HTERT RPE-1 (cell line): ENCODE results near the gene CDH16.
"Not testable (repeated sequence)": the region's sequence is repeated elsewhere in the genome, so short reads cannot be mapped to it uniquely, and the experiment has no call there.

Experiments used
- in situ Hi-C: fragments of 300-500 bp; cut with MboI; formaldehyde crosslinking; loops from 4 replicates; pipeline ENCODE4 v1.14.3; 2020; ENCODE audit warnings: low sequenced_read_pairs

The CDH16 gene

DNA sequence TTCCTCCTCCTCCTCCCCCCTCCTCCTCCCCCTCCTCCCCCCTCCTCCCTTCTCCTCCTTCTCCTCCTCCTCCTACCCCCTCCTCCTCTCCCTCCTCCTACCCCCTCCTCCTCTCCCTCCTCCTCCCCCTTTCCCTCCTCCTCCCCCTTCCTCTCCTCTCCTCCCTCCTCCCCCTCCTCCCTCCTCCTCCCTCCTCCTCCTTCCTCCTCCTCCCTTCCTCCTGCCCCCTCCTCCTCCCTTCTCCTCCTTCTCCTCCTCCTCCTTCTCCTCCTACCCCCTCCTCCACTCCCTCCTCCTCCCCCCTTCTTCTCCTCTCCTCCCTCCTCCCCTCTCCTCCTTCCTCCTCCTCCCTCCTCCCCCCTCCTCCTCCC is 45.0 kb downstream of the CDH16 start:
- in situ Hi-C loops: no loop called here

- in situ Hi-C loops: no loop called here
Measured at GRCh38 chr16:66872943-66873684, 45.6 kb downstream of the CDH16 start.

DNA sequence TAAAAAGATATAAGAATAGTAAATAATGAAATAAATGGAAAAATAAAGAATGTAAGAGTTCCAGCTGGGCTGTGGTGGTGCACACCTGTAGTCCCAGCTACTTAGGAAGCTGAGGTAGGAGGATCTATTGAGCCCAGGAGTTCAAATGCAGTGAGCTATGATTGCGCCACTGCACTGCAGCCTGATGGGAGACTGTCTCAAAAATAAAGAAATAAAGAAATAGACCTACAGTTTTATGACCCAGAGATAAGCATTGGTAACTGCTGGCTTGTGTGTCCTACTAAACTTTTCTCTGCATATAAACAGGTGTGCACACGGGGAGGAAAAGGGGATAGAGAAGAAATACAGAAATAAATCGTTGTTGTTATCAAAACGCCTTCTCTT is 46.1 kb downstream of the CDH16 start:
- in situ Hi-C loops: no loop called here

- in situ Hi-C loops: no loop called here
Measured at GRCh38 chr16:66871840-66872239, 46.8 kb downstream of the CDH16 start.

DNA sequence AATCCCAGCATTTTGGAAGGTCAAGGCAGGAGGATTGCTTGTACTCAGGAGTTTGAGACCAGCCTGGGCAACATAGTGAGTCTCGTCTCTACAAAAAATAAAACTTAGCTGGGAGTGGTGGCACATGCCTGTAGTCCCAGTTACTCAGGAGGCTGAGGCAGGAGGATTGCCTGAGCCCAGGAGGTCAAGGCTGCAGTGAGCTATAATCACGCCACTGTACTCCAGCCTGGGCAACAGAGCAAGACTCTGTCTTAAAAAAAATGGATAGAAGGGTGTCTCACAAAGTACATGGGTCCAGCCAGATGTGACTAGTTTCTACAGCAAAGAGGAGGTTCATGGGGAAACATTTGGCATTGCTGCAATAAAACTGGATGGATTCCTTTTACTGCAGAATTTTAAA is 47.3 kb downstream of the CDH16 start:
- in situ Hi-C loops: not testable (repeated sequence)

DNA sequence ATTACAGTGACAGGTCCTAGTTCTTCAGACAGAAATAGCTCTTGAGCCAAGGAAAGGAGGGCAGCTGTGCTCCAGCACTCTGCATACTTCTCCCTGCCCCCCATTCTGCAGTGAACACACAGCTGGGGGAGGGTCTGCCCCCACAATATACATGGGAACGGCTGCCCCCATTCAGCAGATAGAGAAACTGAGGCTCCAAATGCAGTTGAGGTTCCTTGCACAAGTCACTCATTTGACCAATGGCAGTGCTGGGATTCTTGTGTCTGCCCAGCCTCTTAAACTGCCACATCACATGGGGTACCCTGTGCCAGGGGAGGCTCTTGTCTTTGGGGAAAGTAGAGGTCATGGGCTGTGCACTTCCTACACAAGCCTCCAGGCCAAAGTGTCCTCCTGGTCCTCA is 49.3 kb downstream of the CDH16 start:
- in situ Hi-C loops: no loop called here

DNA sequence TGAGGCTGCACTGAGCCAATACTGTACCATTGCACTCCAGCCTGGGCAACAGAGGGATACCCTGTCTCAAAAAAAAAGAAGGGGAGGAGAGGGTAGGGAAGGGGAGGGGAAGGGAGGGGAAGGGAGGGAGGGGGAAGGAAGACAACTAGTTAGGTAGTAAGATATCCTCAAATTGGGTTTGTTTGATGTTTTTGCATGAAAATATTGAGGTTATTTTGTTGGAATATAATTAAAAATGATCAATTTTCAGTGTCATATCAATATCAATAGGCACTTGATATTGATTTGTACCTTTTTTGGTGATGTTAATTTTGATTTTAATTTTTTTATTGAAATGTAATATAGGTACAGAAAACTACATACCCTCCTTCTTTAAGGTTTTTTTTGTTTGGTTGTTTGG is 55.0 kb downstream of the CDH16 start:
- in situ Hi-C loops: no loop called here

DNA sequence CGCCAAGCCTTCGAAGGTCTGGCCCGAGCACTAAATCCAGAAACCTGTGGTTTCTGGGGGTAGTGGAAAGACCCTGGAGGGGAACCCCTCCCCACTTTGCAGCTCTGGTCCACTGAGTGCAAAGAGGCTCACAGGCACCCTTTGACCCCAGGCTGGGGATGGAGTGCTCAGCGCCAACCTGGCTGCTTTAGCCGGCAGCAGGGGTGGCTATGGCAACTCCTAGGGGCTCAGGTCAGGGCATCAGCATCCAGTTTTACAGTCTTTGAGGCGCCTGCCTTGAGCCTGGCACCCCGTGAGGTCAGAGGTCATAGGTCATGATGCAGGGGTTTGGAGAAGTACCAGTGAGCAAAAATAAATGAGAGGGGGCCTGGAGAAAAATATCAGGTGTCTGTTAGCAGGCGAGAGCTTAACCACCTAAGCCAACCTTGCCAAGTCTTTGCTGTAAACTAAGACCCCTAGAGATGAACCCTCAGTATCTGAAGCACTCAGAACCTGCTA is 56.6 kb downstream of the CDH16 start:
- in situ Hi-C loops: no loop called here

DNA sequence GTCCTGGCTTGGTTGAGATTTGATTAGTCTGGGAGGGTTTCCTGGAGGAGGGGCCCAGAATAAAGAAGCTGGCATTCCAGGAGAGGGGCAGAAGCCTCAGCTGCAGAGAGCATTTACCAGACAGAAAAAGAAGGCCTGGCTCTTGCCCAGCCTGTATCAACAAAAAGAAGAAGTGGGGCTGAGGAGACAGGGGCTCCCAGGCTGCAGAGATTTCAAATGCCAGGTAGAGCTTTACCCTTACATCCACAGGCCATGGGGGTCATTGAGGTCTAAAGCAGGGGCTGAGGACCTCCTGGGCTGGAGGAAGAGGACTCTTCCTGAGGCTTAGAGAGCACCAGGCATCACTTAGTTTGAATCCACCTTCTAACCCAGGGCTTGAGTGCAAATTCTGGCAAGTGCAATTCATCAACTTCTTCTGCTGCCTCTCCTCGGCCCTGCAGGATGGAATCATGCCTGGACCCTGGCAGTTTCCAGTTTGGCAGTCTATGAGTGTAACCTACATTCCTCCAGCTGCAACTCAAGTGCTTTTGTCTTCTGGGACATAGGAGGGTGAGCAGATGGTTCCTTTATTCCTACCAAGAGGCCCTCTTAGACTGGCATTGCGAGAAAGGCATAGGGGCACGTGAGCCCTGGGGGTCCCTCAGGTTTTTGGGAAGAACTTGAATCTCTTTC is 59.2 kb downstream of the CDH16 start:
- in situ Hi-C loops: no loop called here

DNA sequence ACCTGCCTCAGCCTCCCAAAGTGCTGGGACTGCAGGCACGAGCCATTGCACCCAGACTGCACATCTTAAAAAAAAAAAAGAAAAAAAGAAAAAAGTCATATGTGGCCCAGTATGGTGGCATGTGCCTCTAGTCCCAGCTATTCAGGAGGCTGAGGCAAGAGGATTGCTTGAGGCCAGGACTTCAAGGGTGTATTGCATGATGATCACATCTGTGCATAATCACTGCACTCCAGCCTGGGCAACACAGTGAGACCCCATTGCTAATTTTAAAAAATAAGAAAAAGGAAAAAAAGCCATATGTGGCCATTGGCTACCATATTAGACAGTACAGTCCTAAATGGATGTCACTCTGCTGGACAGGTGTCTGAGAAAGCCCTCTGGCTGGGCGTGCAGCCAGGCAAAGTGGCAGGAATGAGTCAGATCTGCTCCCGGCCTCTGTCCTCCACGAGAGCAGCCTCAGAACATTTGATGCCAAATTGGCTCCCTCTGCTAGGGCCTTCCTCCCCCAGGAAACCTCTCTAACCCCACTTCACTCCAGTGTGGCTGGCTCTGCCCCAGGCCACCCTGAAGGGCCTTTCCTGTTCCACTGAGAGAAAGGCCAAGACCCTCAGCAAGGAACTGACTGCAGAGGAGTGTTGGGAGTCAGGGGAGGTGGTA is 59.8 kb downstream of the CDH16 start:
- in situ Hi-C loops: no loop called here
